Vagina (tissue), 2 donors: ENCODE data around the gene DIP2B. TPM values are rescaled to one million over a fixed set of nuclear protein-coding genes. Genes with fewer than 3 reads are reported as not detected.

ENCODE experiments used
- DNase-seq, 2 donors: peaks; one replicate each; pipeline ENCODE4 v3.0.0-alpha.2; 2017; ENCODE audit errors: extremely low spot score in 2 of 2
- H3K27ac ChIP-seq: fragments of 200-600 bp; sonication (generic); one replicate; pipeline ENCODE4 v1.5.1; 2019
- H3K27me3 ChIP-seq: fragments of 200-600 bp; sonication (generic); one replicate; pipeline ENCODE4 v1.5.1; 2019
- H3K36me3 ChIP-seq, 2 donors: fragments of 200-600 bp; sonication (generic); one replicate each; pipeline ENCODE4 v1.5.1; 2017 to 2019
- H3K4me1 ChIP-seq: fragments of 200-600 bp; sonication (generic); one replicate; pipeline ENCODE4 v1.5.1; 2019
- H3K4me3 ChIP-seq, 2 donors: fragments of 200-600 bp; sonication (generic); 1 replicate in 1 of 2; 2 replicates in 1 of 2; pipeline ENCODE4 v1.5.1; 2016 to 2019
- H3K9me3 ChIP-seq: fragments of 200-600 bp; sonication (generic); one replicate; pipeline ENCODE4 v1.5.1; 2019
- CTCF ChIP-seq, 3 experiments: fragments of 450-650 bp in 2 of 3; fragments of 200-600 bp in 1 of 3; sonication (generic) in 1 of 3; IDR thresholded peaks; one replicate each; pipeline ENCODE4 v1.5.1; 2017 to 2019; ENCODE audit warnings: antibody characterized with exemption in 3 of 3, mild to moderate bottlenecking in 2 of 3, moderate library complexity in 2 of 3
- POLR2A ChIP-seq, 2 donors: fragments of 450-650 bp; IDR thresholded peaks; one replicate each; pipeline ENCODE4 v1.6.1; 2017; ENCODE audit warnings: antibody characterized with exemption in 2 of 2, mild to moderate bottlenecking in 2 of 2, moderate library complexity in 2 of 2
- POLR2AphosphoS5 ChIP-seq, 2 donors: sonication (generic); formaldehyde crosslinking; IDR thresholded peaks; one replicate each; pipeline ENCODE4 v1.9.0; 2017; ENCODE audit warnings: antibody characterized with exemption in 2 of 2, mild to moderate bottlenecking in 2 of 2, low read depth in 1 of 2; ENCODE audit not compliant: insufficient read depth in 1 of 2
- intact Hi-C: fragments of 100-400 bp; cut with DNase I; formaldehyde crosslinking; loops from one replicate; pipeline ENCODE4 v1.15.1; 2023
- total RNA-seq: library from RNA; depleted of rRNA; stranded (reverse); fragments of >200 nt; gene quantifications from one replicate; pipeline ENCODE4 v1.2.3, GENCODE V29; 2016

DIP2B gene
- total RNA-seq, 1 donor from 2014 or later: 32.2 TPM

GRCh38 chr12:50507474-50507838, 2.7 kb downstream of the DIP2B start:
- peaks cover 56% of the 10 kb centered on the region for H3K4me1 ChIP-seq
- intact Hi-C loops: no loop called here

GRCh38 chr12:50507930-50508329, 3.1 kb downstream of the DIP2B start:
- intact Hi-C loops: no loop called here
- DNase-seq: no peak
- H3K36me3 ChIP-seq: no peaks in the 10 kb centered on the region
- no peaks in the 10 kb centered on the region for H3K9me3 ChIP-seq
- H3K27ac ChIP-seq: no peak overlapping the region
- H3K27me3 ChIP-seq: no peaks in the 10 kb centered on the region
- no peak for TF ChIP-seq POLR2AphosphoS5 (IDR thresholded peaks at IDR 0.05; ENCODE audit: insufficient read depth in 1 of 2, low read depth in 1 of 2)
- TF ChIP-seq CTCF (IDR thresholded peaks at IDR 0.05): no peak
- TF ChIP-seq POLR2A (IDR thresholded peaks at IDR 0.05): no peak
- H3K4me1 ChIP-seq: peaks cover 56% of the 10 kb centered on the region
- H3K4me3 ChIP-seq: no peak overlapping the region

More at GRCh38 chr12:50507474-50507838, 2.7 kb downstream of the DIP2B start:
- no peak overlapping the region for H3K4me3 ChIP-seq
- DNase-seq: no peak
- no peaks in the 10 kb centered on the region for H3K9me3 ChIP-seq
- H3K27me3 ChIP-seq: no peaks in the 10 kb centered on the region
- TF ChIP-seq POLR2A (IDR thresholded peaks at IDR 0.05): no peak
- TF ChIP-seq POLR2AphosphoS5 (IDR thresholded peaks at IDR 0.05; ENCODE audit: insufficient read depth in 1 of 2, low read depth in 1 of 2): no peak
- TF ChIP-seq CTCF (IDR thresholded peaks at IDR 0.05): no peak
- H3K36me3 ChIP-seq: no peaks in the 10 kb centered on the region
- peak overlapping the region; percentile 98 for H3K27ac ChIP-seq

GRCh38 chr12:50508414-50508813, 3.6 kb downstream of the DIP2B start:
- Histone ChIP-seq H3K4me1 (peaks cover 56% of the 10 kb centered on the region), H3K9me3 (no peaks in the 10 kb centered on the region), H3K27ac (no peak overlapping the region), H3K36me3 (no peaks in the 10 kb centered on the region), H3K4me3 (no peak overlapping the region), H3K27me3 (no peaks in the 10 kb centered on the region)
- TF ChIP-seq POLR2AphosphoS5 (IDR thresholded peaks at IDR 0.05; ENCODE audit: insufficient read depth in 1 of 2, low read depth in 1 of 2) (no peak), POLR2A (IDR thresholded peaks at IDR 0.05) (no peak), CTCF (IDR thresholded peaks at IDR 0.05) (no peak)
- intact Hi-C loops: no loop called here
- DNase-seq: no peak

GRCh38 chr12:50508970-50509663, 4.3 kb downstream of the DIP2B start:
- Histone ChIP-seq H3K9me3 (no peaks in the 10 kb centered on the region), H3K4me1 (peaks cover 56% of the 10 kb centered on the region), H3K4me3 (no peak overlapping the region), H3K27ac (no peak overlapping the region), H3K36me3 (no peaks in the 10 kb centered on the region), H3K27me3 (no peaks in the 10 kb centered on the region)
- intact Hi-C loops: no loop called here
- TF ChIP-seq CTCF (IDR thresholded peaks at IDR 0.05): no peak
- no peak for DNase-seq

GRCh38 chr12:50514526-50515276, 9.9 kb downstream of the DIP2B start:
- intact Hi-C loops: no loop called here
- Histone ChIP-seq H3K4me1 (peaks cover 50% of the 10 kb centered on the region), H3K9me3 (no peaks in the 10 kb centered on the region), H3K36me3 (no peaks in the 10 kb centered on the region), H3K27ac (no peak overlapping the region), H3K4me3 (no peak overlapping the region), H3K27me3 (no peaks in the 10 kb centered on the region)
- no peak for DNase-seq
- TF ChIP-seq CTCF (IDR thresholded peaks at IDR 0.05): no peak
- TF ChIP-seq POLR2AphosphoS5 (IDR thresholded peaks at IDR 0.05; ENCODE audit: insufficient read depth in 1 of 2, low read depth in 1 of 2): no peak
- no peak for TF ChIP-seq POLR2A (IDR thresholded peaks at IDR 0.05)
